K562 (cell line): Measurements from ENCODE around the gene UBE2V1. TPM values are rescaled to one million over a fixed set of nuclear protein-coding genes. Genes with fewer than 3 reads are reported as not detected.

Experiments used
- CBFA2T2 ChIP-seq: fragments of 450-650 bp; conservative IDR thresholded peaks from 2 replicates; pipeline ENCODE4 v1.6.1; 2017; ENCODE audit warnings: mild to moderate bottlenecking
- CBFA2T3 ChIP-seq: fragments of 450-650 bp; IDR thresholded peaks from 2 replicates; pipeline ENCODE4 v1.6.1; 2017
- CCNT2 ChIP-seq: IDR thresholded peaks from 2 replicates; pipeline ENCODE4 v1.6.1; 2011; ENCODE audit warnings: borderline replicate concordance, low read depth, mild to moderate bottlenecking, moderate library complexity, mixed read lengths, low read length; ENCODE audit not compliant: insufficient read length; ENCODE audit errors: extremely low read depth
- CREB3 ChIP-seq: fragments of 450-650 bp; conservative IDR thresholded peaks from 2 replicates; pipeline ENCODE4 v1.6.1; 2016; ENCODE audit warnings: missing genetic modification characterization, low read depth, mild to moderate bottlenecking, missing compliant biosample characterization, moderate library complexity
- DACH1 ChIP-seq: fragments of 450-650 bp; IDR thresholded peaks from 2 replicates; pipeline ENCODE4 v1.6.1; 2018; ENCODE audit not compliant: partially characterized antibody
- FOXK2 ChIP-seq, 2 experiments: fragments of 450-650 bp; IDR thresholded peaks in 1 of 2; conservative IDR thresholded peaks in 1 of 2; 2 replicates each; pipeline ENCODE4 v1.6.1; 2016; ENCODE audit warnings: low read depth in 2 of 2, mild to moderate bottlenecking in 1 of 2
- GTF2F1 ChIP-seq: IDR thresholded peaks from 2 replicates; pipeline ENCODE4 v1.6.1; 2011; ENCODE audit warnings: low read depth, low read length, improper control_type of control experiment
- HSF4 ChIP-seq: fragments of 250-450 bp; sonication (Bioruptor Pico); IDR thresholded peaks from 2 replicates; pipeline ENCODE4 v2.1.2; 2022; ENCODE audit warnings: mild to moderate bottlenecking, moderate library complexity, borderline replicate concordance
- JUND ChIP-seq, 2 experiments: IDR thresholded peaks; 2 replicates in 1 of 2; 3 replicates in 1 of 2; pipeline ENCODE4 v1.6.1; 2011; ENCODE audit warnings: borderline replicate concordance in 2 of 2, low read depth in 2 of 2, low read length in 2 of 2, improper control_type of control experiment in 1 of 2, missing biosample characterization in 1 of 2, missing genetic modification characterization in 1 of 2, missing genetic modification reagents in 1 of 2
- NR2C2 ChIP-seq, 2 experiments: fragments of 200-800 bp in 1 of 2; sonication (Bioruptor generic) in 1 of 2; sonication (generic) in 1 of 2; formaldehyde crosslinking in 1 of 2; IDR thresholded peaks; 2 replicates each; pipeline versions ENCODE4 v1.6.1 to v1.8.0; 2016 to 2022; ENCODE audit warnings: mild to moderate bottlenecking in 1 of 2, missing compliant biosample characterization in 1 of 2, missing genetic modification characterization in 1 of 2, missing genetic modification reagents in 1 of 2
- PKNOX1 ChIP-seq: fragments of 450-650 bp; IDR thresholded peaks from 2 replicates; pipeline ENCODE4 v1.6.1; 2016
- POLR3G ChIP-seq: IDR thresholded peaks from 2 replicates; pipeline ENCODE4 v1.6.1; 2011; ENCODE audit not compliant: insufficient read length, insufficient replicate concordance; ENCODE audit errors: extremely low read depth
- SAFB2 ChIP-seq: fragments of 200-400 bp; formaldehyde crosslinking; IDR thresholded peaks from 2 replicates; pipeline ENCODE4 v1.6.1; 2018; ENCODE audit warnings: borderline replicate concordance, low read length, low read depth, moderate library complexity; ENCODE audit not compliant: severe bottlenecking
- TAF15 ChIP-seq: fragments of 200-400 bp; formaldehyde crosslinking; IDR thresholded peaks from 2 replicates; pipeline ENCODE4 v1.6.1; 2017; ENCODE audit warnings: mild to moderate bottlenecking, low read depth, low read length, moderate library complexity
- TEAD2 ChIP-seq: fragments of 450-650 bp; IDR thresholded peaks from 2 replicates; pipeline ENCODE4 v1.6.1; 2016; ENCODE audit warnings: missing genetic modification characterization, control low read depth, missing compliant biosample characterization
- ZNF445 ChIP-seq: fragments of 250-450 bp; sonication (Bioruptor Pico); IDR thresholded peaks from 2 replicates; pipeline ENCODE4 v1.4.0; 2020; ENCODE audit warnings: low read depth, mild to moderate bottlenecking, moderate library complexity
- ZNF699 ChIP-seq: fragments of 250-450 bp; sonication (Bioruptor Pico); IDR thresholded peaks from 2 replicates; pipeline ENCODE4 v1.8.0; 2021; ENCODE audit warnings: mild to moderate bottlenecking, moderate library complexity; ENCODE audit not compliant: insufficient replicate concordance
- polyA plus RNA-seq, 8 experiments: library from polyadenylated mRNA; depleted of rRNA in 4 of 8; stranded (reverse) in 5 of 8; unstranded in 3 of 8; fragments of >200 nt; fragmentation: Nextera tagmentation in 2 of 8; fragmentation: Illumina TruSeq in 1 of 8; extraction: Ambion mirVana in 2 of 8; extraction: Trizol in 1 of 8; gene quantifications; 2 replicates each; pipeline versions ENCODE4 v1.2.1 to v1.2.3, GENCODE V29; 2011 to 2014; ENCODE audit warnings: inconsistent platforms in 1 of 8, missing spikeins in 1 of 8
- total RNA-seq, 7 experiments: library from RNA; depleted of rRNA in 6 of 7; stranded (reverse); fragments of >200 nt in 6 of 7; fragmentation: Illumina TruSeq in 2 of 7; extraction: Trizol in 2 of 7; gene quantifications; 2 replicates each; pipeline versions ENCODE4 v1.2.1 to v1.2.3, GENCODE V29; 2011 to 2021; ENCODE audit warnings: low replicate concordance in 1 of 7
- TF ChIP-seq, protein P1 (sequence below): fragments of 450-650 bp; IDR thresholded peaks from 2 replicates; pipeline ENCODE4 v1.6.1; 2017; ENCODE audit warnings: antibody characterized with exemption, mild to moderate bottlenecking

Gene UBE2V1
- total and polyA plus RNA-seq, 9 of the 15 experiments (the other 6 are each of a cell fraction or from before 2014, with no cell fraction given), result 93.0 to 357 (median 119) TPM

DNA sequence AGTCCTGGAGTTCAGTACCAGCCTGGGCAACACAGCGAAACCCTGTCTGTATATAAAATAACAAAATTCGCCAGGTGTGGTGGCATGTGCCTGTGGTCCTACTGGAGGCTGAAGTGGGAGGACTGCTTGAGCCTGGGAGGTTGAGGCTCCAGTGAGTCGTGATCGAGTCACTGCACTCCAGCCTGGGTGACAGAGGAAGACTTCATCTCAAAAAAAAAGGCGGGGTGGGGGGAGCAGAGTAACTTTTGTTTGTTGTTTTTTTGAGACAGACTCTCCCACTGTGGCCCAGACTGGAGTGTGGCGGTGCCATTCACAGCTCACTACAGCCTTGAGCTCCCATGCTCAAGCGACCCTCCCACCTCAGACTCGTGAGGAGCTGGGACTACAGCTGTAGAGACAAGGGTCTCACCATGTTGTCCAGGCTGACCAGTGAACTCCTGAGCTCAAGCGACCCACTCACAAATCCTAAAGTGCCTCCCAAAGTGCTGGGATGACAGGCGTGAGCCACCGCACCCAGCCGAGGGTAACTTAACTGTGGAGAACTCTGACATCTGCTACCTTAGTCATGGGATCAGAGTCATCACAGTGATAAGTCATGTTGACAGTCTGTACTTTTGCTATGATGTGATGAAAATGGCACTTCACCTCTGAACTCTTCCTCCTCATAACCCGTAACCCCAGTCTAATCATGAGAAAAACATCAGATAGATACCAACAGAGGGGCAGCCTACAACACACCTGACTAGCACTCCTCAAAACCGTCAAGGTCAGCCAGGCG, 24.1 kb upstream of the UBE2V1 start (continued):
- TF ChIP-seq CBFA2T3 (peak; percentile 47), GTF2F1 (no peak), TAF15 (no peak), CBFA2T2 (0 out of 2 replicates have a peak, but pooled peaks have one; percentile 17), CREB3 (tag) (no peak), CCNT2 (no peak), FOXK2 (conservative IDR thresholded peaks at IDR 0.05 in 1 of 2, IDR thresholded peaks at IDR 0.05 in 1 of 2; ENCODE audit: low read depth in 2 of 2) (0 out of 4 replicates have a peak, but pooled peaks of 1 of the 2 experiments have one; percentile 23), TEAD2 (no peak), HSF4 (CRISPR knock-in tag) (no peak), ZNF445 (CRISPR knock-in tag) (no peak), PKNOX1 (peak; percentile 21; the same call in 1 of the 2 replicates), NR2C2 (CRISPR knock-in tag; IDR thresholded peaks at IDR 0.05) (no peak), NR2C2 (tag; IDR thresholded peaks at IDR 0.05) (peak; percentile 72), POLR3G (no peak), ZNF699 (CRISPR knock-in tag) (no peak), JUND (IDR thresholded peaks at IDR 0.05; ENCODE audit: borderline replicate concordance, low read depth, low read length) (peak; percentile 21; the same call in 1 of the 2 replicates), JUND (tag; IDR thresholded peaks at IDR 0.05; ENCODE audit: borderline replicate concordance, low read depth, low read length) (no peak), SAFB2 (no peak), DACH1 (no peak)
- TF ChIP-seq, protein P1, sequence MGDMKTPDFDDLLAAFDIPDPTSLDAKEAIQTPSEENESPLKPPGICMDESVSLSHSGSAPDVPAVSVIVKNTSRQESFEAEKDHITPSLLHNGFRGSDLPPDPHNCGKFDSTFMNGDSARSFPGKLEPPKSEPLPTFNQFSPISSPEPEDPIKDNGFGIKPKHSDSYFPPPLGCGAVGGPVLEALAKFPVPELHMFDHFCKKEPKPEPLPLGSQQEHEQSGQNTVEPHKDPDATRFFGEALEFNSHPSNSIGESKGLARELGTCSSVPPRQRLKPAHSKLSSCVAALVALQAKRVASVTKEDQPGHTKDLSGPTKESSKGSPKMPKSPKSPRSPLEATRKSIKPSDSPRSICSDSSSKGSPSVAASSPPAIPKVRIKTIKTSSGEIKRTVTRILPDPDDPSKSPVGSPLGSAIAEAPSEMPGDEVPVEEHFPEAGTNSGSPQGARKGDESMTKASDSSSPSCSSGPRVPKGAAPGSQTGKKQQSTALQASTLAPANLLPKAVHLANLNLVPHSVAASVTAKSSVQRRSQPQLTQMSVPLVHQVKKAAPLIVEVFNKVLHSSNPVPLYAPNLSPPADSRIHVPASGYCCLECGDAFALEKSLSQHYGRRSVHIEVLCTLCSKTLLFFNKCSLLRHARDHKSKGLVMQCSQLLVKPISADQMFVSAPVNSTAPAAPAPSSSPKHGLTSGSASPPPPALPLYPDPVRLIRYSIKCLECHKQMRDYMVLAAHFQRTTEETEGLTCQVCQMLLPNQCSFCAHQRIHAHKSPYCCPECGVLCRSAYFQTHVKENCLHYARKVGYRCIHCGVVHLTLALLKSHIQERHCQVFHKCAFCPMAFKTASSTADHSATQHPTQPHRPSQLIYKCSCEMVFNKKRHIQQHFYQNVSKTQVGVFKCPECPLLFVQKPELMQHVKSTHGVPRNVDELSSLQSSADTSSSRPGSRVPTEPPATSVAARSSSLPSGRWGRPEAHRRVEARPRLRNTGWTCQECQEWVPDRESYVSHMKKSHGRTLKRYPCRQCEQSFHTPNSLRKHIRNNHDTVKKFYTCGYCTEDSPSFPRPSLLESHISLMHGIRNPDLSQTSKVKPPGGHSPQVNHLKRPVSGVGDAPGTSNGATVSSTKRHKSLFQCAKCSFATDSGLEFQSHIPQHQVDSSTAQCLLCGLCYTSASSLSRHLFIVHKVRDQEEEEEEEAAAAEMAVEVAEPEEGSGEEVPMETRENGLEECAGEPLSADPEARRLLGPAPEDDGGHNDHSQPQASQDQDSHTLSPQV, result 0 out of 2 replicates have a peak, but pooled peaks have one; percentile 24
